ENCODE data around the gene ZNF524. TPM values are rescaled to one million over a fixed set of nuclear protein-coding genes. Genes with fewer than 3 reads are reported as not detected.

The ZNF524 gene
- total and polyA plus RNA-seq, 2 donors (not counting 1 experiment from before 2014, with no cell fraction given) = 2.6 to 16.8 TPM

GRCh38 chr19:55636723-55637122 lies 36.6 kb downstream of the ZNF524 start:
- TF ChIP-seq CTCF (conservative IDR thresholded peaks at IDR 0.05 in 1 of 2, IDR thresholded peaks at IDR 0.05 in 1 of 2; ENCODE audit: low read depth in 1 of 2, low read length in 2 of 2) = no peak
- no peak for TF ChIP-seq EZH2 (IDR thresholded peaks at IDR 0.05; ENCODE audit: low read length, missing control alignments)
- H2AFZ ChIP-seq (ENCODE audit: low read length) = no peak overlapping the region
- H3K27me3 ChIP-seq (ENCODE audit: control insufficient read depth, insufficient read depth, low read length) = no peaks in the 10 kb centered on the region
- no peak overlapping the region for H3K9ac ChIP-seq (ENCODE audit: insufficient read depth, low read length)
- DNase-seq (ENCODE audit: low read depth in 2 of 2) = no peak
- H3K4me3 ChIP-seq (replicated peaks in 1 of 4; ENCODE audit: control extremely low read depth in 1 of 4, insufficient read depth in 1 of 4, low read depth in 3 of 4, low read length in 4 of 4) = peak overlapping the region in 1 of 4 experiments; percentile 99
- no peaks in the 10 kb centered on the region for H4K20me1 ChIP-seq (ENCODE audit: control insufficient read depth, extremely low read depth, insufficient read depth, low read length)
- no peaks in the 10 kb centered on the region for H3K9me3 ChIP-seq (ENCODE audit: control insufficient read depth, insufficient read depth, low read depth, low read length)
- peaks cover 42% of the 10 kb centered on the region for H3K79me2 ChIP-seq (ENCODE audit: control insufficient read depth, insufficient read depth, low read length)
- H3K27ac ChIP-seq (ENCODE audit: insufficient read depth, low read length) = no peak overlapping the region
- no peak overlapping the region for H3K4me2 ChIP-seq (ENCODE audit: extremely low read depth, insufficient read depth, low read length)
- peaks cover 12% of the 10 kb centered on the region for H3K4me1 ChIP-seq (ENCODE audit: control insufficient read depth, extremely low read depth, insufficient read depth, low read length)
- peaks cover 5% of the 10 kb centered on the region for H3K36me3 ChIP-seq (ENCODE audit: control insufficient read depth, insufficient read depth, low read length)

- Histone ChIP-seq H3K27me3 (ENCODE audit: control insufficient read depth, insufficient read depth, low read length) (no peaks in the 10 kb centered on the region), H2AFZ (ENCODE audit: low read length) (no peak overlapping the region), H3K79me2 (ENCODE audit: control insufficient read depth, insufficient read depth, low read length) (peaks cover 45% of the 10 kb centered on the region), H3K9ac (ENCODE audit: insufficient read depth, low read length) (no peak overlapping the region), H3K27ac (ENCODE audit: insufficient read depth, low read length) (no peak overlapping the region), H3K4me3 (replicated peaks in 1 of 4; ENCODE audit: control extremely low read depth in 1 of 4, insufficient read depth in 1 of 4, low read depth in 3 of 4, low read length in 4 of 4) (no peak overlapping the region), H3K36me3 (ENCODE audit: control insufficient read depth, insufficient read depth, low read length) (peaks cover 5% of the 10 kb centered on the region), H3K4me1 (ENCODE audit: control insufficient read depth, extremely low read depth, insufficient read depth, low read length) (peaks cover 12% of the 10 kb centered on the region), H4K20me1 (ENCODE audit: control insufficient read depth, extremely low read depth, insufficient read depth, low read length) (no peaks in the 10 kb centered on the region), H3K9me3 (ENCODE audit: control insufficient read depth, insufficient read depth, low read depth, low read length) (no peaks in the 10 kb centered on the region), H3K4me2 (ENCODE audit: extremely low read depth, insufficient read depth, low read length) (no peak overlapping the region)
- TF ChIP-seq CTCF (conservative IDR thresholded peaks at IDR 0.05 in 1 of 2, IDR thresholded peaks at IDR 0.05 in 1 of 2; ENCODE audit: low read depth in 1 of 2, low read length in 2 of 2) (no peak), EZH2 (IDR thresholded peaks at IDR 0.05; ENCODE audit: low read length, missing control alignments) (no peak)
- DNase-seq (ENCODE audit: low read depth in 2 of 2) = no peak
Observed at GRCh38 chr19:55637534-55637933, 37.4 kb downstream of the ZNF524 start.

GRCh38 chr19:55638864-55639359 lies 38.8 kb downstream of the ZNF524 start:
- no peaks in the 10 kb centered on the region for H3K9me3 ChIP-seq (ENCODE audit: control insufficient read depth, insufficient read depth, low read depth, low read length)
- H4K20me1 ChIP-seq (ENCODE audit: control insufficient read depth, extremely low read depth, insufficient read depth, low read length) = no peaks in the 10 kb centered on the region
- H3K27me3 ChIP-seq (ENCODE audit: control insufficient read depth, insufficient read depth, low read length) = no peaks in the 10 kb centered on the region
- H3K4me1 ChIP-seq (ENCODE audit: control insufficient read depth, extremely low read depth, insufficient read depth, low read length) = peaks cover 19% of the 10 kb centered on the region
- H3K79me2 ChIP-seq (ENCODE audit: control insufficient read depth, insufficient read depth, low read length) = peaks cover 52% of the 10 kb centered on the region
- H3K4me2 ChIP-seq (ENCODE audit: extremely low read depth, insufficient read depth, low read length) = no peak overlapping the region
- TF ChIP-seq CTCF (conservative IDR thresholded peaks at IDR 0.05 in 1 of 2, IDR thresholded peaks at IDR 0.05 in 1 of 2; ENCODE audit: low read depth in 1 of 2, low read length in 2 of 2) (peak; percentile 46 to 48), EZH2 (IDR thresholded peaks at IDR 0.05; ENCODE audit: low read length, missing control alignments) (no peak)
- no peak overlapping the region for H3K4me3 ChIP-seq (replicated peaks in 1 of 4; ENCODE audit: control extremely low read depth in 1 of 4, insufficient read depth in 1 of 4, low read depth in 3 of 4, low read length in 4 of 4)
- H3K27ac ChIP-seq (ENCODE audit: insufficient read depth, low read length) = no peak overlapping the region
- no peak overlapping the region for H2AFZ ChIP-seq (ENCODE audit: low read length)
- no peak overlapping the region for H3K9ac ChIP-seq (ENCODE audit: insufficient read depth, low read length)
- DNase-seq (ENCODE audit: low read depth in 2 of 2) = peak; percentile 28 to 33
- peaks cover 5% of the 10 kb centered on the region for H3K36me3 ChIP-seq (ENCODE audit: control insufficient read depth, insufficient read depth, low read length)

Data from fibroblast of lung (primary cell).